ENCODE results near the gene VAV2.

VAV2 gene

GRCh38 chr9:133739408-133740280, 252.5 kb downstream of the VAV2 start:
- Histone ChIP-seq H3K36me3 (ENCODE audit: control insufficient read depth, insufficient read depth, low read length) (no peaks in the 10 kb centered on the region), H3K79me1 (ENCODE audit: low read length) (no peaks in the 10 kb centered on the region), H3K4me2 (ENCODE audit: low read length) (no peak overlapping the region), H2BK15ac (replicated peaks; ENCODE audit: low read depth) (no peak overlapping the region), H3K23ac (ENCODE audit: low read length) (no peak overlapping the region), H3K4me3 (ENCODE audit: low read length) (no peak overlapping the region), H4K8ac (ENCODE audit: low read depth, low read length) (no peak overlapping the region), H3K79me2 (ENCODE audit: control insufficient read depth, insufficient read depth, low read length) (no peaks in the 10 kb centered on the region), H3K27me3 (ENCODE audit: insufficient read depth, low read length, poor library complexity) (no peaks in the 10 kb centered on the region), H3K27ac (ENCODE audit: low read depth, low read length) (no peak overlapping the region), H2BK5ac (ENCODE audit: low read length) (no peak overlapping the region), H2AK5ac (ENCODE audit: low read length) (no peak overlapping the region), H2BK120ac (ENCODE audit: low read depth, low read length) (no peak overlapping the region), H3K18ac (ENCODE audit: low read length) (no peak overlapping the region), H3K4ac (ENCODE audit: low read depth, low read length) (no peak overlapping the region), H3K9ac (ENCODE audit: low read length) (no peak overlapping the region), H4K5ac (ENCODE audit: low read length) (no peak overlapping the region), H3K4me1 (ENCODE audit: control insufficient read depth, low read depth, low read length) (peaks cover 5% of the 10 kb centered on the region), H3K56ac (ENCODE audit: low read length) (no peak overlapping the region)
- WGBS (ENCODE audit: extremely low coverage, insufficient coverage, low lambda C conversion rate) = no CpG with 5 or more reads among the region's 17 CpGs
- no peak for DNase-seq

DNA sequence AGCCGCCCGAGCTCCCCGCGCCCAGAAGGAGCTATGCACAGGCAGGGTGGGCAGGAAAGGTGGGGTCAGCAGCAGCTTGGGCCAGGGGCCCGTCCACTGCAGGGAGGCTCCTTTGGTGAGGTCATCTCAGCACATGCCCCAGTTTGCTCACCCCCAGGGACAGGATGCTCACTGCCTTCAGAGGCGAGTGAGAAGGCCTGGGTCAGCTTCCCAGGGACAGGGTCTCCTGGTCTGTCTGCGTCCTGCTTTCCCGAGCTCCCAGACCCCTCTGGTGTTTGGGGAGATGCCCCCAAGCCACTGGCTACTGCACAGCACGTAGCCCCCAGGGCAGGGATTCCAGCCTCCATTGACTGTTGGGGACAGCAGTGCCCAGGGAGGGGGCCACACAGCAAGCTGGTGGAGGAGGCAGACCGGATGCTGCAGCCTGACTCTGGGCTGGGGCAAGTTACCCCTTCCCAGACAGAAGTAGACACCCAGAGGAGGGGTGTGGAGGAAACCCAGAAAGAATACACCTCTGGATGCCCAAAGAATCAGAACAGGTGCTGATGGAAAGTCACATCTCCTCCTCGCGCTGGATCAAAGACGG, 253.4 kb downstream of the VAV2 start:
- no CpG with 5 or more reads among the region's 13 CpGs for WGBS (ENCODE audit: extremely low coverage, insufficient coverage, low lambda C conversion rate)
- no peak for DNase-seq
- Histone ChIP-seq H3K4me2 (ENCODE audit: low read length) (no peak overlapping the region), H3K4me1 (ENCODE audit: control insufficient read depth, low read depth, low read length) (peaks cover 5% of the 10 kb centered on the region), H3K4ac (ENCODE audit: low read depth, low read length) (no peak overlapping the region), H2BK120ac (ENCODE audit: low read depth, low read length) (no peak overlapping the region), H3K36me3 (ENCODE audit: control insufficient read depth, insufficient read depth, low read length) (no peaks in the 10 kb centered on the region), H2AK5ac (ENCODE audit: low read length) (no peak overlapping the region), H4K5ac (ENCODE audit: low read length) (no peak overlapping the region), H2BK5ac (ENCODE audit: low read length) (no peak overlapping the region), H3K4me3 (ENCODE audit: low read length) (no peak overlapping the region), H3K23ac (ENCODE audit: low read length) (no peak overlapping the region), H3K56ac (ENCODE audit: low read length) (peak overlapping the region; percentile 67), H3K27ac (ENCODE audit: low read depth, low read length) (no peak overlapping the region), H3K79me1 (ENCODE audit: low read length) (no peaks in the 10 kb centered on the region), H3K79me2 (ENCODE audit: control insufficient read depth, insufficient read depth, low read length) (no peaks in the 10 kb centered on the region), H3K27me3 (ENCODE audit: insufficient read depth, low read length, poor library complexity) (no peaks in the 10 kb centered on the region), H4K8ac (ENCODE audit: low read depth, low read length) (no peak overlapping the region), H3K9ac (ENCODE audit: low read length) (peak overlapping the region; percentile 35), H3K18ac (ENCODE audit: low read length) (no peak overlapping the region), H2BK15ac (replicated peaks; ENCODE audit: low read depth) (no peak overlapping the region)

- Histone ChIP-seq H3K27ac (ENCODE audit: low read depth, low read length) (no peak within 1 kb of the TSS), H3K79me2 (ENCODE audit: control insufficient read depth, insufficient read depth, low read length) (no peaks in the 10 kb centered on the region), H3K4ac (ENCODE audit: low read depth, low read length) (no peak within 1 kb of the TSS), H3K18ac (ENCODE audit: low read length) (no peak within 1 kb of the TSS), H3K36me3 (ENCODE audit: control insufficient read depth, insufficient read depth, low read length) (no peaks in the 10 kb centered on the region), H4K8ac (ENCODE audit: low read depth, low read length) (no peak within 1 kb of the TSS), H3K56ac (ENCODE audit: low read length) (peak within 1 kb of the TSS; percentile 85), H3K9ac (ENCODE audit: low read length) (peak within 1 kb of the TSS; percentile 67), H4K5ac (ENCODE audit: low read length) (no peak within 1 kb of the TSS), H2AK5ac (ENCODE audit: low read length) (peak within 1 kb of the TSS; percentile 32), H2BK5ac (ENCODE audit: low read length) (no peak within 1 kb of the TSS), H3K4me2 (ENCODE audit: low read length) (peak within 1 kb of the TSS; percentile 13), H3K27me3 (ENCODE audit: insufficient read depth, low read length, poor library complexity) (no peaks in the 10 kb centered on the region), H3K79me1 (ENCODE audit: low read length) (no peaks in the 10 kb centered on the region), H2BK15ac (replicated peaks; ENCODE audit: low read depth) (no peak within 1 kb of the TSS), H3K4me1 (ENCODE audit: control insufficient read depth, low read depth, low read length) (peaks cover 5% of the 10 kb centered on the region), H3K4me3 (ENCODE audit: low read length) (no peak within 1 kb of the TSS), H3K23ac (ENCODE audit: low read length) (peak within 1 kb of the TSS; percentile 29), H2BK120ac (ENCODE audit: low read depth, low read length) (no peak within 1 kb of the TSS)
- peak; percentile 91 for DNase-seq
- no CpG with 5 or more reads among the region's 25 CpGs for WGBS (ENCODE audit: extremely low coverage, insufficient coverage, low lambda C conversion rate)
Observed at GRCh38 chr9:133737774-133738639, 254.1 kb downstream of the VAV2 start, which contains the start of gene SARDH. Gene SARDH (minus strand): TSS chr9:133738352. CDS start chr9:133734173, 4,179 bp downstream.

DNA sequence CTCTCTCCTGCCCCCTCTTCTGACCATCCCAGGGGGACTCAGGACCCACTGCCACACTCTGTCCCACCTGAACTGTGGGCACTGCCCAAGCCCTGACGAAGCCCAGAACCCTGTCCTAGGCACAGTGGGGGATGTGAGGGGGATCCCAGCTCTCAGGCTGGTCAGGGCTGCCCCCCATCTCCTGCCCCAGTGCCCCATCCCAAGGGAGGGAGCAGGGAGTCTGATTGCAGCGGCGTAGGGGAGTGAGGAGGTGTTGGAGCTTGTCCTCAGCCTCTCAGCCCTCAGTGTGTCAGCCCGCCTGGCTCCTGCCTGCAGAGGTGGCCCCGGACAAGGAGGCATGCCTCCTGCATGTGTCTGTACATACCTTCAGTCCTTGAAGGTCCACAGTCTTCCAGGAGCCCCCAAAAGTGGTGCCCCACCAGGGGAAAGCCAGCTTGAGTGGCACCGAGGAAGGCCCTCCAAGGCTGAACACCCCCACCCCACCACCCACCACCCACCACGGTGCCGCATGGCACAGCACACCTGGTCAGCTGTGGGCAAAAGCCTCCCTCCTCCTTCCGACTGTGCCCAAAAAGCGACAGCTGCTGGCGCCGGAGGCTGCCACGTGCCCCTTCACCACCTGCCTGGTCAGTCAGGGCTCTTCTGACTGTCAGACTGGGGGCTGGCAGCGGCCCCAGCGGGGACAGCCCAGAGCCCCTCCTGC, 254.9 kb downstream of the VAV2 start:
- Histone ChIP-seq H3K4me3 (ENCODE audit: low read length) (no peak overlapping the region), H3K36me3 (ENCODE audit: control insufficient read depth, insufficient read depth, low read length) (no peaks in the 10 kb centered on the region), H3K4me1 (ENCODE audit: control insufficient read depth, low read depth, low read length) (peaks cover 5% of the 10 kb centered on the region), H3K4me2 (ENCODE audit: low read length) (peak overlapping the region; percentile 13), H3K27me3 (ENCODE audit: insufficient read depth, low read length, poor library complexity) (no peaks in the 10 kb centered on the region), H3K79me1 (ENCODE audit: low read length) (no peaks in the 10 kb centered on the region), H3K56ac (ENCODE audit: low read length) (peak overlapping the region; percentile 85), H3K23ac (ENCODE audit: low read length) (peak overlapping the region; percentile 29), H3K79me2 (ENCODE audit: control insufficient read depth, insufficient read depth, low read length) (no peaks in the 10 kb centered on the region), H3K9ac (ENCODE audit: low read length) (peak overlapping the region; percentile 67), H2BK120ac (ENCODE audit: low read depth, low read length) (no peak overlapping the region), H3K4ac (ENCODE audit: low read depth, low read length) (no peak overlapping the region), H3K27ac (ENCODE audit: low read depth, low read length) (no peak overlapping the region), H4K8ac (ENCODE audit: low read depth, low read length) (no peak overlapping the region), H2AK5ac (ENCODE audit: low read length) (peak overlapping the region; percentile 32), H4K5ac (ENCODE audit: low read length) (no peak overlapping the region), H2BK5ac (ENCODE audit: low read length) (no peak overlapping the region), H3K18ac (ENCODE audit: low read length) (no peak overlapping the region), H2BK15ac (replicated peaks; ENCODE audit: low read depth) (no peak overlapping the region)
- WGBS (ENCODE audit: extremely low coverage, insufficient coverage, low lambda C conversion rate) = no CpG with 5 or more reads among the region's 15 CpGs
- no peak for DNase-seq

GRCh38 chr9:133735931-133736330, 256.2 kb downstream of the VAV2 start:
- Histone ChIP-seq H3K79me1 (ENCODE audit: low read length) (no peaks in the 10 kb centered on the region), H3K23ac (ENCODE audit: low read length) (no peak overlapping the region), H4K8ac (ENCODE audit: low read depth, low read length) (no peak overlapping the region), H2BK15ac (replicated peaks; ENCODE audit: low read depth) (no peak overlapping the region), H3K4me1 (ENCODE audit: control insufficient read depth, low read depth, low read length) (peaks cover 5% of the 10 kb centered on the region), H2BK5ac (ENCODE audit: low read length) (no peak overlapping the region), H3K4me2 (ENCODE audit: low read length) (no peak overlapping the region), H3K4ac (ENCODE audit: low read depth, low read length) (no peak overlapping the region), H3K36me3 (ENCODE audit: control insufficient read depth, insufficient read depth, low read length) (no peaks in the 10 kb centered on the region), H3K4me3 (ENCODE audit: low read length) (no peak overlapping the region), H3K56ac (ENCODE audit: low read length) (no peak overlapping the region), H3K79me2 (ENCODE audit: control insufficient read depth, insufficient read depth, low read length) (no peaks in the 10 kb centered on the region), H3K27ac (ENCODE audit: low read depth, low read length) (no peak overlapping the region), H2AK5ac (ENCODE audit: low read length) (no peak overlapping the region), H4K5ac (ENCODE audit: low read length) (no peak overlapping the region), H2BK120ac (ENCODE audit: low read depth, low read length) (no peak overlapping the region), H3K9ac (ENCODE audit: low read length) (no peak overlapping the region), H3K18ac (ENCODE audit: low read length) (no peak overlapping the region), H3K27me3 (ENCODE audit: insufficient read depth, low read length, poor library complexity) (no peaks in the 10 kb centered on the region)
- WGBS (ENCODE audit: extremely low coverage, insufficient coverage, low lambda C conversion rate) = no CpG with 5 or more reads among the region's 8 CpGs
- DNase-seq = no peak

Data from mesendoderm (in vitro differentiated cells).